Small intestine (tissue), 7 donors: ENCODE results near the gene GAST. TPM values are rescaled to one million over a fixed set of nuclear protein-coding genes. Genes with fewer than 3 reads are reported as not detected.

Experiments used
- DNase-seq, 2 donors: peaks; one replicate each; pipeline versions ENCODE4 v3.0.0 to v3.0.0-alpha.2; 2013
- FAIRE-seq: peaks from 2 replicates; lab custom pipeline; 2012; peaks lifted over from hg19 to GRCh38; lab: Jason Lieb, UNC
- H3K27ac ChIP-seq, 3 donors: one replicate each; pipeline ENCODE4 v1.5.1; 2013; ENCODE audit warnings: low read length in 2 of 3, mild to moderate bottlenecking in 2 of 3, control low read depth in 1 of 3, inconsistent platforms in 1 of 3, low read depth in 1 of 3, moderate library complexity in 1 of 3
- H3K27me3 ChIP-seq, 3 donors: one replicate each; pipeline ENCODE4 v1.6.1; 2013; ENCODE audit warnings: low read length in 3 of 3, inconsistent platforms in 1 of 3; ENCODE audit not compliant: control insufficient read depth in 3 of 3, insufficient read depth in 3 of 3
- H3K36me3 ChIP-seq, 3 donors: one replicate each; pipeline ENCODE4 v1.6.1; 2013; ENCODE audit warnings: low read length in 3 of 3, inconsistent platforms in 1 of 3, low read depth in 1 of 3, mild to moderate bottlenecking in 1 of 3, moderate library complexity in 1 of 3; ENCODE audit not compliant: control insufficient read depth in 3 of 3, insufficient read depth in 2 of 3
- H3K4me1 ChIP-seq, 3 donors: one replicate each; pipeline ENCODE4 v1.6.1; 2013; ENCODE audit warnings: low read length in 2 of 3, inconsistent platforms in 1 of 3, low read depth in 1 of 3, mild to moderate bottlenecking in 1 of 3, moderate library complexity in 1 of 3; ENCODE audit not compliant: control insufficient read depth in 3 of 3, insufficient read depth in 2 of 3
- H3K4me3 ChIP-seq, 3 donors: one replicate each; pipeline ENCODE4 v1.5.1; 2013; ENCODE audit warnings: low read length in 3 of 3, control low read depth in 1 of 3, inconsistent platforms in 1 of 3, low read depth in 1 of 3, mild to moderate bottlenecking in 1 of 3, moderate library complexity in 1 of 3
- H3K9me3 ChIP-seq, 2 donors: one replicate each; pipeline ENCODE4 v1.6.1; 2013; ENCODE audit warnings: low read depth in 1 of 2, low read length in 1 of 2; ENCODE audit not compliant: control insufficient read depth in 2 of 2, insufficient read depth in 1 of 2
- WGBS, 3 donors: extraction: QIAGEN DNeasy Blood & Tissue Kit; methylation state at CpG; one replicate each; pipeline ENCODE4 v1.1.7; 2013; 5-methylcytosine and 5-hydroxymethylcytosine counted together
- polyA plus RNA-seq, 4 donors: library from polyadenylated mRNA; stranded (reverse) in 3 of 4; unstranded in 1 of 4; fragments of 200-250 nt in 3 of 4; fragments of 120-200 nt in 1 of 4; gene quantifications; one replicate each; pipeline versions ENCODE4 v1.2.1 to v1.2.3, GENCODE V29; 2013
- donor health status: healthy with polysubstance abuse.
- donor health status: control.
- donor health status: control.
- donor health status: Bipolar disorder and iron deficiency.
- donor health status: healthy.

GAST gene
- polyA plus RNA-seq, 4 donors: 1.9 TPM; not detected in 3

- no peak overlapping the region for H3K4me3 ChIP-seq
- H3K36me3 ChIP-seq: no peaks in the 10 kb centered on the region
- DNase-seq: no peak
- no peak for FAIRE-seq
- H3K27me3 ChIP-seq: peaks cover 0 to 16% (median 0%) of the 10 kb centered on the region in 3 donors
- no peaks in the 10 kb centered on the region for H3K9me3 ChIP-seq
- 42 to 54% (median 50%) methylated on average over 15 of the region's 15 CpGs for WGBS, 3 donors
- H3K27ac ChIP-seq: no peak overlapping the region
- no peaks in the 10 kb centered on the region for H3K4me1 ChIP-seq
Measured at GRCh38 chr17:41717408-41718286, 5.5 kb downstream of the GAST start.

GRCh38 chr17:41718287-41718645, 6.1 kb downstream of the GAST start:
- H3K27me3 ChIP-seq: peaks cover 0 to 14% (median 0%) of the 10 kb centered on the region in 3 donors
- H3K9me3 ChIP-seq: no peaks in the 10 kb centered on the region
- FAIRE-seq: no peak
- WGBS, 3 donors: 42 to 61% (median 57%) methylated on average over 5 of the region's 5 CpGs
- no peak overlapping the region for H3K4me3 ChIP-seq
- no peaks in the 10 kb centered on the region for H3K4me1 ChIP-seq
- H3K36me3 ChIP-seq: no peaks in the 10 kb centered on the region
- no peak overlapping the region for H3K27ac ChIP-seq
- DNase-seq: no peak

GRCh38 chr17:41722231-41722630, 10.1 kb downstream of the GAST start:
- no peak for FAIRE-seq
- 86 to 91% (median 89%) methylated on average over 7 of the region's 7 CpGs for WGBS, 3 donors
- DNase-seq: no peak

GRCh38 chr17:41723801-41724475, 11.8 kb downstream of the GAST start:
- Histone ChIP-seq H3K27ac (no peak overlapping the region), H3K9me3 (no peaks in the 10 kb centered on the region), H3K27me3 (peaks cover 0 to 2% (median 0%) of the 10 kb centered on the region in 3 donors), H3K4me1 (no peaks in the 10 kb centered on the region), H3K4me3 (no peak overlapping the region), H3K36me3 (no peaks in the 10 kb centered on the region)
- FAIRE-seq (no peak), DNase-seq (no peak)
- WGBS, 3 donors: 70 to 75% (median 70%) methylated on average over 12 of the region's 12 CpGs

More at GRCh38 chr17:41722231-41722630, 10.1 kb downstream of the GAST start:
- H3K27me3 ChIP-seq: peaks cover 0 to 8% (median 0%) of the 10 kb centered on the region in 3 donors
- no peak overlapping the region for H3K4me3 ChIP-seq
- H3K4me1 ChIP-seq: no peaks in the 10 kb centered on the region
- no peaks in the 10 kb centered on the region for H3K9me3 ChIP-seq
- no peaks in the 10 kb centered on the region for H3K36me3 ChIP-seq
- no peak overlapping the region for H3K27ac ChIP-seq

GRCh38 chr17:41724476-41725050, 12.4 kb downstream of the GAST start:
- FAIRE-seq: no peak
- H3K27me3 ChIP-seq: no peaks in the 10 kb centered on the region

GRCh38 chr17:41725134-41725533, 13.0 kb downstream of the GAST start:
- Histone ChIP-seq H3K4me1 (no peaks in the 10 kb centered on the region), H3K27me3 (peaks cover 0 to 2% (median under 1%) of the 10 kb centered on the region in 3 donors), H3K36me3 (no peaks in the 10 kb centered on the region), H3K4me3 (no peak overlapping the region), H3K9me3 (no peaks in the 10 kb centered on the region), H3K27ac (no peak overlapping the region)
- DNase-seq: no peak
- FAIRE-seq: no peak
- WGBS, 3 donors: 91 to 94% (median 92%) methylated on average over 5 of the region's 5 CpGs

More at GRCh38 chr17:41724476-41725050, 12.4 kb downstream of the GAST start:
- Histone ChIP-seq H3K4me3 (no peak overlapping the region), H3K27ac (no peak overlapping the region), H3K36me3 (no peaks in the 10 kb centered on the region), H3K9me3 (no peaks in the 10 kb centered on the region), H3K4me1 (no peaks in the 10 kb centered on the region)
- 64 to 72% (median 66%) methylated on average over 15 to 17 of the region's 17 CpGs for WGBS, 3 donors
- DNase-seq: no peak

- FAIRE-seq: no peak
- no peak for DNase-seq
- Histone ChIP-seq H3K4me3 (no peak overlapping the region), H3K9me3 (no peaks in the 10 kb centered on the region), H3K4me1 (no peaks in the 10 kb centered on the region), H3K36me3 (no peaks in the 10 kb centered on the region), H3K27ac (no peak overlapping the region), H3K27me3 (peaks cover 0 to 29% (median 9%) of the 10 kb centered on the region in 3 donors)
- 73 to 75% (median 74%) methylated on average over 12 of the region's 12 CpGs for WGBS, 3 donors
Measured at GRCh38 chr17:41728056-41728455, 15.9 kb downstream of the GAST start.

- Histone ChIP-seq H3K4me1 (peaks cover 0 to 14% (median 0%) of the 10 kb centered on the region in 3 donors), H3K27ac (no peak overlapping the region), H3K9me3 (no peaks in the 10 kb centered on the region), H3K4me3 (no peak overlapping the region), H3K27me3 (peaks cover 2 to 53% (median 9%) of the 10 kb centered on the region in 3 donors), H3K36me3 (no peaks in the 10 kb centered on the region)
- DNase-seq (no peak), FAIRE-seq (no peak)
- 27 to 38% (median 28%) methylated on average over 4 of the region's 4 CpGs for WGBS, 3 donors
Measured at GRCh38 chr17:41730479-41730878, 18.3 kb downstream of the GAST start.
